Liver (tissue), 3 donors: Measurements from ENCODE around the gene MICAL3.

Experiments used
- EGR1 ChIP-seq, 2 donors: IDR thresholded peaks; 2 replicates each; pipeline ENCODE4 v1.6.1; 2016 to 2018; ENCODE audit warnings: antibody characterized with exemption in 2 of 2, low read depth in 2 of 2
- FOXA1 ChIP-seq: IDR thresholded peaks from 2 replicates; pipeline ENCODE4 v1.6.1; 2016; ENCODE audit warnings: antibody characterized with exemption
- JUND ChIP-seq, 2 donors: IDR thresholded peaks; 2 replicates each; pipeline ENCODE4 v1.6.1; 2016; ENCODE audit warnings: antibody characterized with exemption in 2 of 2
- RAD21 ChIP-seq, 2 donors: IDR thresholded peaks; 2 replicates each; pipeline ENCODE4 v1.6.1; 2016; ENCODE audit warnings: antibody characterized with exemption in 2 of 2, mild to moderate bottlenecking in 2 of 2
- TF ChIP-seq, protein P1 (sequence below): fragments of 150-350 bp; IDR thresholded peaks from 2 replicates; pipeline ENCODE4 v1.5.1; 2017; ENCODE audit warnings: improper control_type of control experiment, low read depth, low read length; ENCODE audit not compliant: missing input control
- TF ChIP-seq, protein P2 (sequence below): IDR thresholded peaks from 2 replicates; pipeline ENCODE4 v1.6.1; 2016; ENCODE audit warnings: antibody characterized with exemption, mild to moderate bottlenecking
- donor health status: healthy.
- donor health status: healthy.

DNA sequence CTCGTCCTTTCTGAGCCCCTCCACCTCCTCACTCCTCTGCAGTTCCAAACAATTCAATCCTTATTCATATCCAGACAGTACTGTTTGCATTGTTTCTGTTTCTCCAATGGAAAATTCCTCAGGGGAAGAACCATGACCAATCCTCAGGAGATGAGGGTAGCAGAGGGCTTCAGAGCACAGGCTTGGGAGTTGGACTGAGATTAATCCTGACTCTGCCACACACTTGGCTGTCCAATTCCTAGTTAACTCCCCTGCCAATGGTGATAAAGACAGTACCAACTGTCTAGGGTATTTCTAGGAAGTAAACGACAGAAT lies 58.0 kb downstream of the MICAL3 start:
- TF ChIP-seq, protein P1, sequence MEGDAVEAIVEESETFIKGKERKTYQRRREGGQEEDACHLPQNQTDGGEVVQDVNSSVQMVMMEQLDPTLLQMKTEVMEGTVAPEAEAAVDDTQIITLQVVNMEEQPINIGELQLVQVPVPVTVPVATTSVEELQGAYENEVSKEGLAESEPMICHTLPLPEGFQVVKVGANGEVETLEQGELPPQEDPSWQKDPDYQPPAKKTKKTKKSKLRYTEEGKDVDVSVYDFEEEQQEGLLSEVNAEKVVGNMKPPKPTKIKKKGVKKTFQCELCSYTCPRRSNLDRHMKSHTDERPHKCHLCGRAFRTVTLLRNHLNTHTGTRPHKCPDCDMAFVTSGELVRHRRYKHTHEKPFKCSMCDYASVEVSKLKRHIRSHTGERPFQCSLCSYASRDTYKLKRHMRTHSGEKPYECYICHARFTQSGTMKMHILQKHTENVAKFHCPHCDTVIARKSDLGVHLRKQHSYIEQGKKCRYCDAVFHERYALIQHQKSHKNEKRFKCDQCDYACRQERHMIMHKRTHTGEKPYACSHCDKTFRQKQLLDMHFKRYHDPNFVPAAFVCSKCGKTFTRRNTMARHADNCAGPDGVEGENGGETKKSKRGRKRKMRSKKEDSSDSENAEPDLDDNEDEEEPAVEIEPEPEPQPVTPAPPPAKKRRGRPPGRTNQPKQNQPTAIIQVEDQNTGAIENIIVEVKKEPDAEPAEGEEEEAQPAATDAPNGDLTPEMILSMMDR = no peak
- TF ChIP-seq JUND (IDR thresholded peaks at IDR 0.05) (no peak), EGR1 (IDR thresholded peaks at IDR 0.05; ENCODE audit: low read depth in 2 of 2) (no peak), FOXA1 (no peak), RAD21 (IDR thresholded peaks at IDR 0.05) (no peak)
- TF ChIP-seq, protein P2, sequence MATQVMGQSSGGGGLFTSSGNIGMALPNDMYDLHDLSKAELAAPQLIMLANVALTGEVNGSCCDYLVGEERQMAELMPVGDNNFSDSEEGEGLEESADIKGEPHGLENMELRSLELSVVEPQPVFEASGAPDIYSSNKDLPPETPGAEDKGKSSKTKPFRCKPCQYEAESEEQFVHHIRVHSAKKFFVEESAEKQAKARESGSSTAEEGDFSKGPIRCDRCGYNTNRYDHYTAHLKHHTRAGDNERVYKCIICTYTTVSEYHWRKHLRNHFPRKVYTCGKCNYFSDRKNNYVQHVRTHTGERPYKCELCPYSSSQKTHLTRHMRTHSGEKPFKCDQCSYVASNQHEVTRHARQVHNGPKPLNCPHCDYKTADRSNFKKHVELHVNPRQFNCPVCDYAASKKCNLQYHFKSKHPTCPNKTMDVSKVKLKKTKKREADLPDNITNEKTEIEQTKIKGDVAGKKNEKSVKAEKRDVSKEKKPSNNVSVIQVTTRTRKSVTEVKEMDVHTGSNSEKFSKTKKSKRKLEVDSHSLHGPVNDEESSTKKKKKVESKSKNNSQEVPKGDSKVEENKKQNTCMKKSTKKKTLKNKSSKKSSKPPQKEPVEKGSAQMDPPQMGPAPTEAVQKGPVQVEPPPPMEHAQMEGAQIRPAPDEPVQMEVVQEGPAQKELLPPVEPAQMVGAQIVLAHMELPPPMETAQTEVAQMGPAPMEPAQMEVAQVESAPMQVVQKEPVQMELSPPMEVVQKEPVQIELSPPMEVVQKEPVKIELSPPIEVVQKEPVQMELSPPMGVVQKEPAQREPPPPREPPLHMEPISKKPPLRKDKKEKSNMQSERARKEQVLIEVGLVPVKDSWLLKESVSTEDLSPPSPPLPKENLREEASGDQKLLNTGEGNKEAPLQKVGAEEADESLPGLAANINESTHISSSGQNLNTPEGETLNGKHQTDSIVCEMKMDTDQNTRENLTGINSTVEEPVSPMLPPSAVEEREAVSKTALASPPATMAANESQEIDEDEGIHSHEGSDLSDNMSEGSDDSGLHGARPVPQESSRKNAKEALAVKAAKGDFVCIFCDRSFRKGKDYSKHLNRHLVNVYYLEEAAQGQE = no peak
